IMR-90 (cell line): ENCODE data around the gene HTRA2. TPM values are rescaled to one million over a fixed set of nuclear protein-coding genes. Genes with fewer than 3 reads are reported as not detected.

Experiments used
- ATAC-seq: fragments of 200-7000 bp; cut with Tn5 transposase; 2 replicates; pipeline ENCODE4 v1.9.1; 2020; ENCODE audit warnings: low read depth, mild to moderate bottlenecking, moderate library complexity
- BruUV-seq: library from RNA; stranded (reverse); fragments of 400-500 nt; replicated peaks from 2 replicates; lab custom pipeline; 2021; lab: Mats Ljungman, UMichigan
- CTCF ChIA-PET: fragments of 300-600 bp; formaldehyde crosslinking; extraction: SDS; loops from one replicate; lab custom pipeline; 2021; ENCODE audit warnings: antibody characterized with exemption; lab: Yijun Ruan, JAX
- POLR2A ChIA-PET: fragments of 300-600 bp; sonication (Branson Sonifier 250); formaldehyde crosslinking; loops from one replicate; lab custom pipeline; 2022; ENCODE audit warnings: antibody characterized with exemption; ENCODE audit not compliant: unreplicated experiment; lab: Charles Lee
- DNase-seq: peaks from one replicate; pipeline ENCODE4 v3.0.0; 2013
- H2AFZ ChIP-seq: replicated peaks from 2 replicates; pipeline ENCODE3; 2013; ENCODE audit warnings: low read length, mild to moderate bottlenecking; ENCODE audit not compliant: poor library complexity
- H2AK5ac ChIP-seq: 2 replicates; pipeline ENCODE4 v1.6.1; 2013; ENCODE audit warnings: low read depth, low read length, inconsistent platforms
- H2AK9ac ChIP-seq: replicated peaks from 2 replicates; pipeline ENCODE3; 2013; ENCODE audit warnings: mild to moderate bottlenecking, low read depth, low read length, moderate library complexity; ENCODE audit not compliant: poor library complexity
- H2BK120ac ChIP-seq: 2 replicates; pipeline ENCODE4 v1.6.1; 2013; ENCODE audit warnings: low read depth, low read length, inconsistent platforms
- H2BK15ac ChIP-seq: 3 replicates; pipeline ENCODE4 v1.6.1; 2013; ENCODE audit warnings: low read depth, low read length, inconsistent platforms
- H2BK20ac ChIP-seq: 2 replicates; pipeline ENCODE4 v1.6.1; 2013; ENCODE audit warnings: low read depth, mild to moderate bottlenecking, inconsistent platforms, low read length, moderate library complexity
- H2BK5ac ChIP-seq: 2 replicates; pipeline ENCODE4 v1.6.1; 2013; ENCODE audit warnings: mild to moderate bottlenecking, low read depth, low read length, inconsistent platforms; ENCODE audit not compliant: poor library complexity, severe bottlenecking
- H3K14ac ChIP-seq: replicated peaks from 2 replicates; pipeline ENCODE4 v1.6.1; 2013; ENCODE audit warnings: low read depth, low read length, inconsistent platforms
- H3K18ac ChIP-seq: 2 replicates; pipeline ENCODE4 v1.6.1; 2013; ENCODE audit warnings: low read depth, low read length, control low read depth
- H3K23ac ChIP-seq: 2 replicates; pipeline ENCODE4 v1.6.1; 2013; ENCODE audit warnings: low read depth, low read length, inconsistent platforms
- H3K27ac ChIP-seq: 2 replicates; pipeline ENCODE4 v1.5.1; 2013; ENCODE audit warnings: mild to moderate bottlenecking, control low read depth, low read length; ENCODE audit not compliant: insufficient read depth
- H3K27me3 ChIP-seq: 2 replicates; pipeline ENCODE4 v1.6.1; 2013; ENCODE audit warnings: low read length; ENCODE audit not compliant: control insufficient read depth, insufficient read depth
- H3K36me3 ChIP-seq: 2 replicates; pipeline ENCODE4 v1.6.1; 2013; ENCODE audit warnings: low read length, mixed read lengths; ENCODE audit not compliant: control insufficient read depth, insufficient read depth
- H3K4ac ChIP-seq: 2 replicates; pipeline ENCODE4 v1.6.1; 2013; ENCODE audit warnings: low read depth, low read length, inconsistent platforms
- H3K4me1 ChIP-seq: 2 replicates; pipeline ENCODE4 v1.6.1; 2013; ENCODE audit warnings: low read length, mixed read lengths; ENCODE audit not compliant: control insufficient read depth, insufficient read depth
- H3K4me2 ChIP-seq: 2 replicates; pipeline ENCODE4 v1.6.1; 2013; ENCODE audit warnings: low read depth, mild to moderate bottlenecking, control low read depth, low read length, moderate library complexity
- H3K4me3 ChIP-seq: 2 replicates; pipeline ENCODE4 v1.5.1; 2013; ENCODE audit warnings: low read depth, mild to moderate bottlenecking, control low read depth, low read length, moderate library complexity; ENCODE audit not compliant: insufficient read depth
- H3K56ac ChIP-seq: 2 replicates; pipeline ENCODE4 v1.6.1; 2013; ENCODE audit warnings: low read length, inconsistent platforms; ENCODE audit not compliant: insufficient read depth; ENCODE audit errors: extremely low read depth
- H3K79me1 ChIP-seq, 2 experiments: 2 replicates each; pipeline ENCODE4 v1.6.1; 2013; ENCODE audit warnings: low read length in 2 of 2, inconsistent platforms in 1 of 2, low read depth in 1 of 2
- H3K9ac ChIP-seq: 2 replicates; pipeline ENCODE4 v1.6.1; 2013; ENCODE audit warnings: low read depth, low read length, control low read depth
- H3K9me1 ChIP-seq: 2 replicates; pipeline ENCODE4 v1.6.1; 2013; ENCODE audit warnings: low read length, inconsistent platforms; ENCODE audit not compliant: insufficient read depth
- H3K9me3 ChIP-seq: 2 replicates; pipeline ENCODE4 v1.6.1; 2013; ENCODE audit warnings: low read length; ENCODE audit not compliant: control insufficient read depth, insufficient read depth
- H4K20me1 ChIP-seq: 2 replicates; pipeline ENCODE4 v1.6.1; 2013; ENCODE audit warnings: low read length, inconsistent platforms; ENCODE audit not compliant: insufficient read depth
- H4K5ac ChIP-seq: 2 replicates; pipeline ENCODE4 v1.6.1; 2013; ENCODE audit warnings: mild to moderate bottlenecking, low read depth, low read length, control low read depth
- H4K8ac ChIP-seq, 2 experiments: 2 replicates each; pipeline ENCODE4 v1.6.1; 2013; ENCODE audit warnings: low read depth in 2 of 2, low read length in 2 of 2, control low read depth in 1 of 2, inconsistent platforms in 1 of 2
- H4K91ac ChIP-seq: 2 replicates; pipeline ENCODE4 v1.6.1; 2013; ENCODE audit warnings: low read depth, low read length, inconsistent platforms; ENCODE audit not compliant: insufficient read depth
- BHLHE40 ChIP-seq: fragments of 150-350 bp; IDR thresholded peaks from 2 replicates; pipeline ENCODE4 v1.6.1; 2016; ENCODE audit warnings: mild to moderate bottlenecking, low read depth, low read length
- CEBPB ChIP-seq: IDR thresholded peaks from 2 replicates; pipeline ENCODE4 v1.6.1; 2012; ENCODE audit warnings: low read depth, low read length, improper control_type of control experiment
- CHD1 ChIP-seq: IDR thresholded peaks from 2 replicates; pipeline ENCODE4 v1.6.1; 2012; ENCODE audit warnings: low read depth, low read length, improper control_type of control experiment
- ELK1 ChIP-seq: fragments of 150-350 bp; IDR thresholded peaks from 2 replicates; pipeline ENCODE4 v1.6.1; 2016; ENCODE audit warnings: low read depth, mild to moderate bottlenecking, low read length, moderate library complexity, borderline replicate concordance
- FOS ChIP-seq: fragments of 150-350 bp; IDR thresholded peaks from 2 replicates; pipeline ENCODE4 v1.6.1; 2016; ENCODE audit warnings: low read depth, low read length
- MAFK ChIP-seq: IDR thresholded peaks from 2 replicates; pipeline ENCODE4 v1.6.1; 2012; ENCODE audit warnings: low read depth, low read length, improper control_type of control experiment
- MAZ ChIP-seq: IDR thresholded peaks from 2 replicates; pipeline ENCODE4 v1.6.1; 2012; ENCODE audit warnings: low read depth, mild to moderate bottlenecking, low read length, improper control_type of control experiment, moderate library complexity, borderline replicate concordance
- NFE2L2 ChIP-seq: fragments of 150-350 bp; IDR thresholded peaks from 2 replicates; pipeline ENCODE4 v1.6.1; 2016; ENCODE audit warnings: low read depth, mild to moderate bottlenecking, low read length
- POLR2A ChIP-seq: IDR thresholded peaks from 2 replicates; pipeline ENCODE4 v1.6.1; 2012; ENCODE audit warnings: mild to moderate bottlenecking, low read depth, low read length
- RAD21 ChIP-seq: IDR thresholded peaks from 2 replicates; pipeline ENCODE4 v1.6.1; 2012; ENCODE audit warnings: low read length, improper control_type of control experiment
- RCOR1 ChIP-seq: IDR thresholded peaks from 2 replicates; pipeline ENCODE4 v1.6.1; 2012; ENCODE audit warnings: mild to moderate bottlenecking, low read length, improper control_type of control experiment; ENCODE audit not compliant: insufficient replicate concordance
- RFX5 ChIP-seq: IDR thresholded peaks from 2 replicates; pipeline ENCODE4 v1.8.0; 2012; ENCODE audit warnings: low read depth, mild to moderate bottlenecking, low read length, moderate library complexity
- SMC3 ChIP-seq: fragments of 150-350 bp; IDR thresholded peaks from 2 replicates; pipeline ENCODE4 v1.6.1; 2016; ENCODE audit warnings: low read depth, mild to moderate bottlenecking, antibody characterized with exemption, low read length, moderate library complexity
- USF2 ChIP-seq: fragments of 150-350 bp; IDR thresholded peaks from 2 replicates; pipeline ENCODE4 v1.6.1; 2017; ENCODE audit warnings: mild to moderate bottlenecking, antibody characterized with exemption, low read length, low read depth
- WGBS, 2 experiments: methylation state at CpG; one replicate each; pipeline versions ENCODE4 v1.1.5 to v1.1.7; 2013; ENCODE audit warnings: missing lambda C conversion rate in 2 of 2; ENCODE audit not compliant: insufficient read length in 1 of 2; ENCODE audit errors: extremely low coverage in 2 of 2; 5-methylcytosine and 5-hydroxymethylcytosine counted together
- dilution Hi-C: fragments of 300-500 bp; cut with HindIII; formaldehyde crosslinking; loops from one replicate; pipeline ENCODE4 v1.14.3; 2018; ENCODE audit warnings: low sequenced_read_pairs; ENCODE audit not compliant: unreplicated experiment
- in situ Hi-C: fragments of 300-500 bp; cut with MboI; formaldehyde crosslinking; loops from 3 replicates; pipeline ENCODE4 v1.14.3; 2019; ENCODE audit warnings: low sequenced_read_pairs, inconsistent platforms, mixed read lengths
- intact Hi-C: fragments of 100-400 bp; cut with micrococcal nuclease; formaldehyde crosslinking; loops from 2 replicates; pipeline ENCODE4 v1.10.0; 2022
- polyA plus RNA-seq, 3 experiments: library from polyadenylated mRNA; depleted of rRNA; stranded (reverse); fragments of >200 nt; gene quantifications; 2 replicates each; pipeline ENCODE4 v1.2.3, GENCODE V29; 2012; ENCODE audit warnings: low replicate concordance in 1 of 3
- total RNA-seq: library from RNA; depleted of rRNA; stranded (reverse); fragments of >200 nt; gene quantifications from 2 replicates; pipeline ENCODE4 v1.2.3, GENCODE V29; 2012
- TF ChIP-seq, protein P1 (sequence below): conservative IDR thresholded peaks from 2 replicates; pipeline ENCODE4 v1.5.1; 2012; ENCODE audit warnings: mild to moderate bottlenecking, low read depth, low read length, improper control_type of control experiment

The HTRA2 gene
- total and polyA plus RNA-seq, 2 of the 4 experiments (the other 2 are of a cell fraction), result 23.6 to 28.1 TPM

- Histone ChIP-seq H4K8ac (no peak overlapping the region), H3K4me1 (peaks cover 20% of the 10 kb centered on the region), H3K56ac (no peak overlapping the region), H3K79me1 (peaks cover 8 to 31% of the 10 kb centered on the region in 2 experiments), H3K9me1 (peaks cover 4% of the 10 kb centered on the region), H3K23ac (no peak overlapping the region), H3K27me3 (peaks cover 38% of the 10 kb centered on the region), H4K20me1 (no peaks in the 10 kb centered on the region), H4K91ac (no peak overlapping the region), H3K4me2 (no peak overlapping the region), H4K5ac (no peak overlapping the region), H3K36me3 (peaks cover 16% of the 10 kb centered on the region), H2BK20ac (no peak overlapping the region), H3K18ac (no peak overlapping the region), H3K9ac (no peak overlapping the region), H2BK120ac (no peak overlapping the region), H2BK15ac (no peak overlapping the region), H3K4ac (no peak overlapping the region), H3K14ac (no peak overlapping the region), H3K27ac (no peak overlapping the region), H2BK5ac (no peak overlapping the region), H2AK5ac (no peak overlapping the region; the same call in 1 of the 2 replicates), H2AK9ac (peak overlapping the region; percentile 13), H3K4me3 (no peak overlapping the region), H2AFZ (no peak overlapping the region), H3K9me3 (no peaks in the 10 kb centered on the region)
- POLR2A ChIA-PET, result no interaction called here
- CTCF ChIA-PET, result interaction anchor here (0.6 kb wide), 1 partner anchor 13 kb away, joined by 3 read pairs; no protein-coding TSS in a partner anchor
- BruUV-seq, result no TSS peak
- intact Hi-C loops (no loop called here), dilution Hi-C loops (no loop called here), in situ Hi-C loops (no loop called here)
- ATAC-seq, result no peak
- DNase-seq, result no peak
- 61% methylated on average over 10 of the region's 18 CpGs; no CpG with 5 or more reads in 1 of the 2 experiments for WGBS, 2 experiments
- no peak for TF ChIP-seq MAZ
- TF ChIP-seq CHD1, result no peak
- TF ChIP-seq BHLHE40, result no peak
- TF ChIP-seq RFX5, result no peak
- TF ChIP-seq, protein P1, sequence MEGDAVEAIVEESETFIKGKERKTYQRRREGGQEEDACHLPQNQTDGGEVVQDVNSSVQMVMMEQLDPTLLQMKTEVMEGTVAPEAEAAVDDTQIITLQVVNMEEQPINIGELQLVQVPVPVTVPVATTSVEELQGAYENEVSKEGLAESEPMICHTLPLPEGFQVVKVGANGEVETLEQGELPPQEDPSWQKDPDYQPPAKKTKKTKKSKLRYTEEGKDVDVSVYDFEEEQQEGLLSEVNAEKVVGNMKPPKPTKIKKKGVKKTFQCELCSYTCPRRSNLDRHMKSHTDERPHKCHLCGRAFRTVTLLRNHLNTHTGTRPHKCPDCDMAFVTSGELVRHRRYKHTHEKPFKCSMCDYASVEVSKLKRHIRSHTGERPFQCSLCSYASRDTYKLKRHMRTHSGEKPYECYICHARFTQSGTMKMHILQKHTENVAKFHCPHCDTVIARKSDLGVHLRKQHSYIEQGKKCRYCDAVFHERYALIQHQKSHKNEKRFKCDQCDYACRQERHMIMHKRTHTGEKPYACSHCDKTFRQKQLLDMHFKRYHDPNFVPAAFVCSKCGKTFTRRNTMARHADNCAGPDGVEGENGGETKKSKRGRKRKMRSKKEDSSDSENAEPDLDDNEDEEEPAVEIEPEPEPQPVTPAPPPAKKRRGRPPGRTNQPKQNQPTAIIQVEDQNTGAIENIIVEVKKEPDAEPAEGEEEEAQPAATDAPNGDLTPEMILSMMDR, result no peak
- no peak for TF ChIP-seq CEBPB
- no peak for TF ChIP-seq SMC3
- TF ChIP-seq NFE2L2, result no peak
- no peak for TF ChIP-seq RAD21
- no peak for TF ChIP-seq ELK1
- no peak for TF ChIP-seq POLR2A
- no peak for TF ChIP-seq MAFK
- TF ChIP-seq RCOR1, result no peak
- TF ChIP-seq FOS, result no peak
- no peak for TF ChIP-seq USF2
These were observed 28.2 kb upstream of the HTRA2 start for GRCh38 chr2:74501335-74502071.
